MG63 (cell line): Measurements from ENCODE around the gene ANKRD17. TPM values are rescaled to one million over a fixed set of nuclear protein-coding genes. Genes with fewer than 3 reads are reported as not detected.
A peak's percentile ranks its signal among the peaks of the same experiment; 100 is the strongest.
"Not testable (repeated sequence)": the region's sequence is repeated elsewhere in the genome, so short reads cannot be mapped to it uniquely, and the experiment has no call there.

Experiments
- DNase-seq: peaks from one replicate; pipeline ENCODE4 v3.0.0-alpha.2; 2020
- H3K27me3 ChIP-seq: fragments of 250-450 bp; sonication (Bioruptor Pico); 2 replicates; pipeline ENCODE4 v1.5.1; 2020; ENCODE audit warnings: mild to moderate bottlenecking, moderate library complexity
- H3K36me3 ChIP-seq: fragments of 250-450 bp; sonication (Bioruptor Pico); 2 replicates; pipeline ENCODE4 v1.5.1; 2020; ENCODE audit warnings: mild to moderate bottlenecking, moderate library complexity
- H3K4me3 ChIP-seq: fragments of 250-450 bp; sonication (Bioruptor Pico); 2 replicates; pipeline ENCODE4 v1.5.1; 2020; ENCODE audit warnings: mild to moderate bottlenecking, moderate library complexity
- H3K9me3 ChIP-seq: fragments of 250-450 bp; sonication (Bioruptor Pico); 2 replicates; pipeline ENCODE4 v1.5.1; 2020; ENCODE audit warnings: mild to moderate bottlenecking, moderate library complexity
- total RNA-seq: library from RNA; depleted of rRNA; stranded (reverse); fragments of >200 nt; shearing (Covaris generic); gene quantifications from 2 replicates; pipeline ENCODE4 v1.2.3, GENCODE V29; 2014; ENCODE audit warnings: low replicate concordance

The ANKRD17 gene
- total RNA-seq, 1 experiment from 2014 or later = 21.2 TPM

DNA sequence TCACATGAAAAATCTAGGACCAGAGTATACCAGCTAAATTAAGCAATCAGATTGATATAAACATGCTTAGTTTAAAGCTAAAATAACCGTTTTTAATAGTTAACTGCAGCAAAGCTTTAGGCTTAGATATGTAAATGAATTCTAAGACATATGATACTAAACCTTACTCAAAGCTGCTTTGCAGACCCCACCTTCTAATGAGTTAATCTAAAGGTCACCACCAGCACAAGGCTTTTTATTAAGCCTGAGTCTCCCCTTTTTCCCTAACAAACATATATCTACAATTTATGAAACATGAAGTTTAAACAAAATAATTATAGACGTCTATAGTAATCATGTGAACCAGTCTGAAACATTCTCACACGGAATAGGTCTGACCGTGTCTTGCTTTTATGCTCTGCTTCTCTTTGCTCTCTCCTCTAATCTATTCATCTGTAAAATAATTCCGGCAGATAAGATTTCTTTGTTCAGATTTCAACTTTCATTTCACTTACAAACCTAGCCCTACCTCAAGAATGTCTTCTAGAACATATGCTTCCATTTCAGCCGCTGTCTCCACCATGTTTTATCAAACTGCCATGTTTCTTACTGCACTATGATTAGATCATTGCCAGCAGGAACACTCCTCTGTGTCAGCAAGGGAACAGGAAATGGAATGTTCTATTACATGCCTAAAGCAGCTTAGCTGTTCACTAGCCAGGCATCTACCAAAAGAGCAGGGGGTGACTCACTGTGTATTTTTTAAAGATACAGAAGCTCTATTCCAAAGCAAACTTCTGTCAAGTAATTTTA, 35.9 kb downstream of the ANKRD17 start:
- Histone ChIP-seq H3K36me3 (peaks cover 7% of the 10 kb centered on the region), H3K9me3 (no peaks in the 10 kb centered on the region), H3K4me3 (peak overlapping the region; percentile 63), H3K27me3 (no peaks in the 10 kb centered on the region)
- DNase-seq = peak; percentile 68

DNA sequence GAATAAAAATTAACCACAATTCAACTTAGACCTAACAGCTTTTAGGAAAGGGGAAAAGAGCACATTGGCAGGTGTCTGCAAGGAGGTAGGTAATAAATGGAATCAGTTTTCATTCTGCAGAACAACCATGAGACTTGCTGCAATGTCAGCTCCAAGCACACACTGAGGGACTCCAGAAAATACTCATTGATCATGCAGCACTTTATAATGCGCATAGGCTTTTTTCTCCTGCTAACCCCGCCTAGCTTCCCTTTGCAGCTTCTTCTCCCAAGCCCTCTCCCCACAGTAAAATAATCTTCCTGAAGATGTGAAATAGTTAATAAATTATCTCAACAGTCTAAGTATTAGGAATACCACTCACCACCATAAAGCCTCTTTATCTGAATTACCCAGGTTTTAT, 36.9 kb downstream of the ANKRD17 start:
- Histone ChIP-seq H3K9me3 (no peaks in the 10 kb centered on the region), H3K36me3 (peaks cover 7% of the 10 kb centered on the region), H3K27me3 (no peaks in the 10 kb centered on the region), H3K4me3 (peak overlapping the region; percentile 63)
- no peak for DNase-seq

DNA sequence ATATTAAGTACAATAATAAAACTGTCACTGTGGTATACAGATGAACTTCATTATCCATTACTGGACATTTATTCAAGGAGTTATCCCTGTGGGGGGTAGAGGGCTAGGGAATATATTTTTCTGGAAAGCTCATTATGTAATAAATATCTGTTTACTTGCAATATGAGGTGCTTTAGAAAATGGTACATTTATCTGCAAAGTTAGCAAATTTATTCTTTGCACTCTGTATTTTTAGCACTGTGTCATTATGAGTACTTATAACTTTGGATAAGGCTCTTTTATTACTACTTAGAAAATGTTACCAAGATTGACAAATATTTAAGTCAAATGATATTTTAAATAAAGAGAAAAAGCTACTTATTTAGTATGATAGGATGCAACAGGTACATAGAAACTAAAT, 37.8 kb downstream of the ANKRD17 start:
- Histone ChIP-seq H3K27me3 (no peaks in the 10 kb centered on the region), H3K4me3 (no peak overlapping the region), H3K36me3 (peaks cover 7% of the 10 kb centered on the region), H3K9me3 (no peaks in the 10 kb centered on the region)
- DNase-seq = no peak

DNA sequence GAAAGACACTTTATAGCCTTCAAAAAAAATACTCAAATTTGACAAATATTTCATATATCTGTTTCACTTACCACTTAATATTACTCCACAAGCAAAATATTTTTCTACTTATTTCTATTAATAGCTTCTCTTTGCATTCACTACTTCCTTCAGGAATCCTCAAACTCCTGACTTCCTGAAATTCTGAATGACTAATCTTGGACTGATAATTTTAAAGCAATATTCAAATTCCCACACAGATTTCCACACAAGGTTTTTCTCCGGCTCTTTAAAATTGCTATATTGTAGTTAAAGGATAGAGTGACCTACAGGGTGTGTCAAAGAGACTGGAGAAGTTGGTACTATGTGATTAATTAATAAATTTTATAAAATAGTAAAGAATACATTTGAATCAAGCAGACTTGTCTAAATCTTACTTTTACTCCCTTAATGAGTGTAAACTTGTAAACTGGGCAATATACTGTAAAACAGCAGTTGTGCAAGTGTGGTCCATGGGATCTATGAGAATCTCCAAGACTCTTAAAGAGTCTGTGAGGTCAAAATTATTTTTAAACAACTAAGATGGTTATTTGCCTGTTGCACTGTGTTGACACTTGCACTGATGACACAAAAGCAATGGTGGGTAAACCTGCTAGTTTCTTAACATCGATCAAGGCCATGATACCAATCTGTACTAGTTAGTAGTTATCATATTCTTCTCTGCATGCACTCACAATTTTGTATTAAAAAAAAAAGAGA, 44.5 kb downstream of the ANKRD17 start:
- H3K9me3 ChIP-seq = no peaks in the 10 kb centered on the region
- DNase-seq = no peak
- peaks cover 7% of the 10 kb centered on the region; the same call in 1 of the 2 replicates for H3K36me3 ChIP-seq
- H3K4me3 ChIP-seq = no peak overlapping the region
- no peaks in the 10 kb centered on the region for H3K27me3 ChIP-seq

DNA sequence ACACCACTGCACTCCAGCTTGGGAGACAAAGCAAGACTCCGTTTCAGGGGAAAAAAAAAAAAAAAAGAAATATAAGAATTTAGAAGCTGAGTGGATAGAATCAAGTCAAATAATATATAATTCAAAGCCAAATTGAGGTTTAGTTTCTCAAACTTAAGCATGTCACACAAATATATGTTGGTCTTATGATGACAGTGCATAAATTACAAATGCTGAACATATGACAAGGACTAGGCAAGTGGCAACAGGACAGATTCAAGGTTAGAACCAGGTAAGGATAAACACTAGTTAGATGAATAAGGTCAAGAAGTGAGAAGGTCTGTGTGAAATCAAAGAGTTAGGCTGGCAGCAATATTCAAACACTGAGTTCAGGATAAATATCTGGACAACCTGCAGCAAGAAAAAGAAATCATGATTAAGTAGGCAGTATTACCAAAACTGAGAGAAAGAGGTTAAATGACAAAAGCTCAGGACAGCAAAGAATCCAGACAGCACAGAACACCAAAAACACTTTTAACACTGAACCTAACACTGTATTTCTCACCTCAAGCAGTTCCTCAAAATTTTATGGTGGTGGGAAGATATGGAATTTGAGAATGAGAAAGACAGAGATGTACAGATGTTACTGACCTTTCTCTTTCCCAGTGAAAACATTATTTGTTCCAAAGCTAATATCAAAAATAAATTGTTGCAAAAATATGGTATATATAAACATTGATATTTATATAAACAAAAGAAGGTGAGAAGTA, 45.4 kb downstream of the ANKRD17 start:
- no peak overlapping the region for H3K4me3 ChIP-seq
- no peaks in the 10 kb centered on the region for H3K9me3 ChIP-seq
- no peaks in the 10 kb centered on the region for H3K27me3 ChIP-seq
- peaks cover 7% of the 10 kb centered on the region; the same call in 1 of the 2 replicates for H3K36me3 ChIP-seq
- DNase-seq = no peak

DNA sequence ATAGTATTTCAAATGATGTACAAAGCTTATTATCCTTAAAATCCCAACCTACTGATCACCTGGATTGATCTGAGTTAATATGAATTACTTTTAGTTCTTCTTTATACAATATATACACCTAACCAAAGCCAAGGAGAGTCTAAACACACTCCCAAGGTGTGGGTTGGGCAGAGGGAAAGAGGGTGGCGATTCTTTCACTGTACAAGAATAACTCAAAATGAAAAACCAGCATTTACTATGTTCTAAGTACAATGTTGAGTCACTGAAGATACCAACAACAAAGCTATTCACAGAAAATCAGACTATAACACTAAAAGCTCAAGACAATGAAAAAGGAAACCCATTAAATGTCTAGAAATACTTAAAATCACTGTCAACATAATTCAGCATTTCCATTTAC, 46.6 kb downstream of the ANKRD17 start:
- no peak for DNase-seq
- Histone ChIP-seq H3K36me3 (peaks cover 7% of the 10 kb centered on the region; the same call in 1 of the 2 replicates), H3K4me3 (no peak overlapping the region), H3K9me3 (no peaks in the 10 kb centered on the region), H3K27me3 (no peaks in the 10 kb centered on the region)

DNA sequence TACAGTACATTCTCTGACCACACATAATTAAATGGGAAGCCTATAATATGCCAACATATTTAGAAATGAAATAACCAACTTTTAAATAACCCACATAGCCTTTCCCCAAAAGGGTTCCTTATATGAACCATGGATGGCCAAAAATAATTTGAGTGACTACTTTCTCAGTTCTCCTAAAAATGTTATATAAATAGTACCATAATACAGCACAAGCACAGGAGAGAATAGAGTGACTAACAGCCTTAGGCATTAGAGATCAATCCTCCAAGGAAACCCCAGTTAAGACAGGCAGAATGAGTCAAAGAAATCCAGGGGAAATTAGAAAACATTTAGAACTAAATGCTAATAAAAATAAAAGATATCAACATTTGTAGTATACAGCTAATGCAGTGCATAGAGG, 50.2 kb downstream of the ANKRD17 start:
- no peak for DNase-seq
- no peaks in the 10 kb centered on the region for H3K27me3 ChIP-seq
- peaks cover 4% of the 10 kb centered on the region; the same call in 1 of the 2 replicates for H3K36me3 ChIP-seq
- H3K4me3 ChIP-seq = no peak overlapping the region
- H3K9me3 ChIP-seq = no peaks in the 10 kb centered on the region

DNA sequence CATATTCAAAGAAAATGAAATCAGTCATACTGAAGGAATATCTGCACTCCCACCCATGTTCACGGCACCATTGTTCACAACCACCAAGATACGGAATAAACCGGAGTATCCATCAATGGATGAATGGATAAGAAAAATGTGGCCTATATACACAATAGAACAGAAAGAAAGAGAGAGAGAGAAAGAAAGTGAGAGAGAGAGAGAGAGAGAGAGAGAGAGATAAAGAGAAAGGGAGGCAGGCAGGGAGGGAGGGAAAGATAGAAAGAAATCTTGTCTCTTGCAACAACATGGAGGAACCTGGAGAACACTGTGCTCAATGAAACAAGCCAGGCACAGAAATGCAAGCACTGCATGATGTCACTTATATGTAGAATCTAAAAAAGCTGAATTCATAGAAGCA, 52.4 kb downstream of the ANKRD17 start:
- no peak for DNase-seq
- Histone ChIP-seq H3K9me3 (no peaks in the 10 kb centered on the region), H3K36me3 (no peaks in the 10 kb centered on the region; the same call in 1 of the 2 replicates), H3K4me3 (no peak overlapping the region), H3K27me3 (no peaks in the 10 kb centered on the region)

DNA sequence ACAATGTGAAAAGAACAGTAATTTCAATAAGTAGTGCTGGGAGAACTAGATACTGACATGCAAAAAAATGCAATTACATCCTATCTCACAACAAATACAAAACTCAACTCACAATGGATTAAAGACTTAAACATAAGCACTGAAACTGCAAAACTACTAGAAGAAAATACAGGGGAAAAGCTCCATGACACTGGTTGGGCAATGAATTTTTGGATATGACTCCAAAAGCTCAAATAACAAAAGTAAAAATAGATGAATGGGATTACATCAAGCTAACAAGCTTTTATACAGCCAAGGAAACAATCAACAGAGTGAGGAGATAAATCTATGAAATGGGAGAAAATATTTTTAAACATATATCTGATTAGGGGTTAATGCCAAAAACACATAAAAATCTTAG, 53.1 kb downstream of the ANKRD17 start:
- Histone ChIP-seq H3K36me3 (no peaks in the 10 kb centered on the region; the same call in 1 of the 2 replicates), H3K27me3 (no peaks in the 10 kb centered on the region), H3K9me3 (no peaks in the 10 kb centered on the region), H3K4me3 (no peak overlapping the region)
- DNase-seq = no peak

DNA sequence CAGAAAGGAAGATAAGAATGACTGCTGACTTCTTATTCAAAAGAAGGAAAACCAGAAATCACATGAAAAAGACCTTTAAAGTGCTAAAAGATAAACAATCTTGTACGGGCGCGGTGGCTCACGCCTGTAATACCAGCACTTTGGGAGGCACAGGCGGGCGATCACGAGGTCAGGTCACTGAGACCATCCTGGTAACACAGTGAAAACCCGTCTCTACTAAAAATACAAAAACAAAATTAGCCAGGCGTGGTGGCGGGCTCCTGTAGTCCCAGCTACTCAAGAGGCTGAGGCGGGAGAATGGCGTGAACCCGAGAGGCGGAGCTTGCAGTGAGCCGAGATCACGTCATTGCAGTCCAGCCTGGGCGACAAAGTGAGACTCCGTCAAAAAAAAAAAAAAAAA, 54.6 kb downstream of the ANKRD17 start:
- DNase-seq, H3K27me3 ChIP-seq, H3K36me3 ChIP-seq, H3K9me3 ChIP-seq, H3K4me3 ChIP-seq: not testable (repeated sequence)

DNA sequence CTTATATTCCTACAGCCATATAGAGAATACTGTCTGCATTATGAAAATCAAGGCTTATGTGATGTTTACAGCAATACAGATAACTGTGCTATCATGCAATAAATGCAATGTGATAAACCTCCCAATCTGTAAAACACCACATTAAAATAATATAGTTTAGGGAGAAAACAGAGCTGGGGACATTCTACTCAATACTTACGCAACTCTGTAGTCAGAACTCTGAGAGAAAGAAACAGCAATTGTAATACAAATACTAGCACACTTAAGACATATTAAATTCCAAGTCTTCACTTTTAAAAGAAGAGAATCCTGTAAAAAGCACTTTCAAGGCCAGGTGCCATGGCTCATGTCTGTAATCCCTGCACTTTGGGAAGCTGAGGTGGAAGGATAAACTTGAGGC, 61.4 kb downstream of the ANKRD17 start:
- no peaks in the 10 kb centered on the region; the same call in 1 of the 2 replicates for H3K36me3 ChIP-seq
- no peak overlapping the region for H3K4me3 ChIP-seq
- DNase-seq = no peak
- H3K9me3 ChIP-seq = no peaks in the 10 kb centered on the region
- H3K27me3 ChIP-seq = no peaks in the 10 kb centered on the region

DNA sequence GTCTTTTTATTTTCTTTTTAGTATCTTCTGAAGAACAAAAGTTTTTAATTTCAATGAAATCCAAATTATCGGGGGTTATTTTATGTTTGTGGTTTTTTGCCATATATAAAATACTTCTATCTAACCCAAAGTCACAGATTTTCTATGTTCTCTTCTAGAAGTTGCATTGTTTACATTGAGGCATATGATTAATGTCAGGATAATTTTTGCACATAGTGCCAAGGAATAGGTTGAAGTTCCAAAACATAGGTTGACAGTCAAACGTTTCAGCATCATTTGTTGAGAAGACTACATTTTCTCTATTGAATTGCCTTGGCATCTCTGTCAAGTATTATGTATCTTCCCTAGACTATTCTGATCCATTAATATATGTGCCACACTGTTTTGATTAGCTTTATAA, 64.5 kb downstream of the ANKRD17 start:
- H3K9me3 ChIP-seq = no peaks in the 10 kb centered on the region
- DNase-seq = no peak
- H3K27me3 ChIP-seq = no peaks in the 10 kb centered on the region
- H3K4me3 ChIP-seq = no peak overlapping the region
- no peaks in the 10 kb centered on the region; the same call in 1 of the 2 replicates for H3K36me3 ChIP-seq

DNA sequence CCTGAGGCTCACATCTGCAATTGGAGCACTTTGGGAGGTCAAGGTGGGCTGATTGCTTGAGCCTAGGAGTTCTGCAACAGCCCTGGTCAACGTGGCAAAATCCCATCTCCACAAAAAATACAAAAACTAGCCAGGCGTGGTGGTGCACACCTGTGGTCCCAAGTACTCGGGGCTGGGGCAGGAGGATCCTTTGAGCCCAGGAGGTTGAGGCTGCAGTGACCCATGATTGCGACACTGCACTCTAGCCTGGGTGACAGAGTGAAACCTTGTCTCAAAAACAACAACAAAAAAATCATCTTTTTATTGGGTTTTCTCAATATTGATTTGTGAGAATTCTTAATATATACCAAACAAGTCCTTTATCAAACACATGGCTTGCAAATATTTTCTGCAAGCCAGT, 64.9 kb downstream of the ANKRD17 start:
- H3K4me3 ChIP-seq = no peak overlapping the region
- no peaks in the 10 kb centered on the region for H3K9me3 ChIP-seq
- H3K36me3 ChIP-seq = no peaks in the 10 kb centered on the region; the same call in 1 of the 2 replicates
- no peaks in the 10 kb centered on the region for H3K27me3 ChIP-seq
- DNase-seq = no peak

DNA sequence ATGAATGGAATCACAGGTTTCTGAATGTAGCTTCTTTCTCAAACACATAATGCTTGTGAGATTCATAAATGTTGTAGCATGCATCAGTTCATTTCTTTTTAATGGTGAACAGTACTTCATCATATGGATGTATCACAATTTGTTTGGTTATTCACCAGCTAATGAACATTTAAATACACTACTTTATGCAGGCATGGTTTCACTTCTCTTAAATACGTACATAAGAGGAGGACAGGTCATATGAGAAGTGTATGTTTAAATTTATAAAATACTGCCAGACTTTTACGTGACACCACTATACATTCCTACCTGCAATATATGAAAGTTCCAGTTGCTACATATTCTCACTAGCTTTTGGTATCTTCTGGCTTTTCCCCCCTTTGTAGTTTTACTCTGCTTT, 65.4 kb downstream of the ANKRD17 start:
- no peak for DNase-seq
- Histone ChIP-seq H3K27me3 (no peaks in the 10 kb centered on the region), H3K4me3 (no peak overlapping the region), H3K9me3 (no peaks in the 10 kb centered on the region), H3K36me3 (no peaks in the 10 kb centered on the region; the same call in 1 of the 2 replicates)

DNA sequence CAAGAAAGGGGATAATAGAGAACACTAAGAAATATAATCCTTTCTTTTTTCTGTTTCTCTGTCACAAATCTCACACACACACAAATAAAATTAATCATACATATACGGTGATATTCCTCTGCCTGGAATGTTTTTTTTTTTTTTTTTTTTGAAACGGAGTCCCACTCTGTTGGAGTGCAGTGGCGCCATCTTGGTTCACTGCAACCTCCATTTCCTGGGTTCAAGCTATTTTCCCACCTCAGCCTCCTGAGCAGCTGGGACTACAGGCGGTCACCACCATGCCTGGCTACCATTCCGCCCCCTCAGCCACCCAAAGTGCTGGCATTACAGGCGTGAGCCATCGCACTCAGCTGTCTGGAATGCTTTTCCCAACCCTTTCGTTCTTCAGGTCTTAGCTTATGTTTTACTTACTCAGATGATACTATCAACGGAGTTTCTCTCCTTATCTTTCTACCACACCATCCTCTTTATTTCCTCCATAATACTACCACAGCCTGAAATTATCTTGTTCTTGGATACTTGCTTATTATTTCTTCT, 69.3 kb downstream of the ANKRD17 start:
- Histone ChIP-seq H3K4me3 (no peak overlapping the region), H3K36me3 (no peaks in the 10 kb centered on the region; the same call in 1 of the 2 replicates), H3K27me3 (no peaks in the 10 kb centered on the region), H3K9me3 (no peaks in the 10 kb centered on the region)
- no peak for DNase-seq

DNA sequence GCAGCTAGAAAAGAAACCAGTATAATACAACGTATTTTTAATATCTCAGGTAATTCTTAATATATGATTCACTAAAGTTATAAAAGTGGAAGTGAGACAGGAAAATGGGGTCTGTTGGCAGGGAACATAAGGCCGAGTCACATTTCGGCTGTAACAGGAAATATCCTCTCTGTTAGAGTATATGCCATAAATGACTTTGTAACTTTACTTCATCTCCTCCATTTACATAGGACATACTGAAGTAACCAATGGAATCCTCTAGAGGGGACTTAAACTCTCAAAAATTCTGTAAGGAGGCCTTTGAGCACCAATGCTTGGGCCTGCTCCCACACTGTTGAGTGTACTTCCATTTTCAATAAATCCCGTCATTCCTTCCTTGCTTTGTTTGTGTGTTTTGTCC, 71.3 kb downstream of the ANKRD17 start:
- Histone ChIP-seq H3K9me3 (no peaks in the 10 kb centered on the region), H3K36me3 (no peaks in the 10 kb centered on the region; the same call in 1 of the 2 replicates), H3K4me3 (no peak overlapping the region), H3K27me3 (no peaks in the 10 kb centered on the region)
- DNase-seq = peak; percentile 39

DNA sequence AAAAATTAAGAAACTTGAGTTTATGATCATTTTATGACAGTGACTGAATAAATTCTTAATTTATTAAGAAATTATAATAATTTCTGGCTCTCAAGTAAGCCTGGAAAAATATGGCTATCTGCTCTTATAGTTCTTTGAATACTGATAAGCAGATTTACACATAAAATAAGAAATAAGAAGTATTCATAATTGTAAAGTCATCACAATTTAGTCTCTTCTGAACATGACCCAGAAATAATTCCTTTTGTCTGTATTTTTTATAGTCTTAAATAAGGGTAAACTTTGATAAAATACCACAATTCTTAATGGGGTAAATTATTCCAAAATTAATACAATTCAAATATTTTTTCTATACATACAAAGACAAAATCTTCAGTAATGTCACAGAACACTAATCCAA, 72.7 kb downstream of the ANKRD17 start:
- Histone ChIP-seq H3K4me3 (no peak overlapping the region), H3K9me3 (no peaks in the 10 kb centered on the region), H3K36me3 (no peaks in the 10 kb centered on the region; the same call in 1 of the 2 replicates), H3K27me3 (no peaks in the 10 kb centered on the region)
- no peak for DNase-seq
